ENCODE results near the gene LLGL1. TPM values are rescaled to one million over a fixed set of nuclear protein-coding genes. Genes with fewer than 3 reads are reported as not detected.

LLGL1 gene
- total RNA-seq, 1 donor from 2014 or later = 46.1 TPM

DNA sequence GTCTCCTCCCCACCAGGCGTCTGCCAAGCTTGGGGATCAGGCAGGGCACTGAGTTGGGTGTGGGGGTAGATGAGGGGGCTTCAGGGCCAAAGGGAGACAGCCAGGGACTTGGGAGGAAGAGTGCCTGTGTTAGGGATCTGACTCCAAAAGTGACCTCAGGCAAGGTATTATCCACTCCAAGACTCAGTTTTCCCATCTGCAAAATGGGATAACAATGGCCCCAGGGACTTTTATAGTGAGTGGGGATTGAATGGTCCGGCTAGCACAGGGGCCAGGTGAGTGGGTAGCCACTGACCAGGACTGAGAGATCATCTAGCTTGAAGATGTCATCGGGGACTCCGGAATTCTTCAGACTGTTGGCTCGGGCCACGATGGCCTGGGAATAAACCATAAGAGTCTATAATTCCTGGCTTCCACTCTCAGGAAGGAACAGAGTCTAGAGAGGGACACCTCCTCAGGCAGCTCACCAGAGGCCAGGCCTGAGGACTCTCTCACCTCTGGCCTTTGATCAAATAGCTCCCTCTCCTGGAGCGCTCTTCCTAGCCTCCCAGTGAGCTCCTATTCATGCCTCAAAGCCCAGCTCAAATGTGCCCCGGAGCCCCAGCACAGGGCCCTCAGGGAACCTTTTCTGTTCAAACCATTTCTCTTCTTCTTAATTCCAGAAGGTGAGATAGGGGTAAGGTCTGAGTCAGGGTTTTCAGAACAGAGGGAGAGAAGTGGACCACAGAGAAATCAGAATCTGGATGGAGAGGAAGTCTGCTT, 29.6 kb downstream of the LLGL1 start:
- H3K4me3 ChIP-seq (ENCODE audit: low read depth, low read length) = no peak overlapping the region
- no peak for DNase-seq (ENCODE audit: low read depth)
- no peak for TF ChIP-seq CTCF (conservative IDR thresholded peaks at IDR 0.05; ENCODE audit: low read depth, low read length)

DNA sequence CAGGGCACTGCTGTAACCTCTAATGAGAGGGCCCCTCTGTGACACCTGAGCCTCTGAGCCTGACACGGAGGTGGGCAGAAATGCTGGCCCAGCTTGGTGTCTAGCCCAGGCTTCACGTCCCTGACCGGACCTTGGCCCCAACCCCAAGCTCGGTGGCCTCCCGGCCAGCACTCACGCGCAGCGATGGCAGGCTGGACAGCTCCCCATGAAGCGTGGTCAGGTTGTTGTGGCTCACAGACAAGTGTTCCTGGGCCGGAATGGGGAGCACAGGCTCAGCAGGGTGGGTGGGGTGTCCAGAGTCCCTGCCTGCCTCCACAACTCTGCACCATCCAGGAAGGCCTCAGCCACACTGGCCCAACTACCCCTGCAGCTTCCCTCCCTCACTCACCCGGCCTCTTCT, 30.9 kb downstream of the LLGL1 start:
- TF ChIP-seq CTCF (conservative IDR thresholded peaks at IDR 0.05; ENCODE audit: low read depth, low read length) = no peak
- peak overlapping the region; percentile 96 for H3K4me3 ChIP-seq (ENCODE audit: low read depth, low read length)
- no peak for DNase-seq (ENCODE audit: low read depth)

GRCh38 chr17:18256776-18257175, 31.3 kb downstream of the LLGL1 start:
- no peak for DNase-seq (ENCODE audit: low read depth)
- no peak for TF ChIP-seq CTCF (conservative IDR thresholded peaks at IDR 0.05; ENCODE audit: low read depth, low read length)
- peak overlapping the region; percentile 96 for H3K4me3 ChIP-seq (ENCODE audit: low read depth, low read length)

DNA sequence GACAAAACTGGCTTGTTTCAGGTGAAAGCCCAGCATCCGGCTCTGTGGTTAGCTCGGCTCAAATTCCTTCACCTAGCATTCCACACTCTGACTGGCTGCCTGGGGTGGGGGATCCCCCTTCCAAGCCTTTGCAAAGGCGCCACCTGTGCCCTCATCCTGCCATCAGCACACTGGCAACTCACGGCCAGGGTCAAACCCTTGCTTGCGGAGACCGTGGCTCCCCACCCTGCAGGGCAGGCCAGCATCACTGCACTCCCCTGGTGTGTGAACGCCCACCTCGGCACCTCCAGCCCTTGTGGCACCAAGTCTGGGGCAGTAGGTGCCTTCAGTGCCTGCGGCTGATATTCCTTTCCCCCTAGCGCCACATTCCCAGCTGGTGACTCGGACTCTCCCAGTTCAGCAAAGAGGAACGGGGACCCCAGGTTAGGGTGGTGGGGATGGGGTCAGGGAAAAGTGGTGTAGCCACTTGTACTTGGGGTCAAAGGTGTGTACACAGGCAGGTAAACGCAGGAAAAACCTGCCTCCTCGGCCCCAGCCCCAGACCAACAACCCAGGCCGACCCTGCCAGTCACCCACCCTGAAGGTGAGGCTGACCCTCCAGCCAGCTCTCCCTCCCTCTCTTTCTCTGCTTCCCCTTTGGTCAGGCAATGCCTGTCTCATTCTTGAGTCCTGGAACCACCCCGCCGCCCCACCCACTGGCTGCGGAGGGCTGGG, 32.0 kb downstream of the LLGL1 start:
- no peak for DNase-seq (ENCODE audit: low read depth)
- peak overlapping the region; percentile 96 for H3K4me3 ChIP-seq (ENCODE audit: low read depth, low read length)
- no peak for TF ChIP-seq CTCF (conservative IDR thresholded peaks at IDR 0.05; ENCODE audit: low read depth, low read length)

- no peak for TF ChIP-seq CTCF (conservative IDR thresholded peaks at IDR 0.05; ENCODE audit: low read depth, low read length)
- H3K4me3 ChIP-seq (ENCODE audit: low read depth, low read length) = peak overlapping the region; percentile 96
- DNase-seq (ENCODE audit: low read depth) = no peak
Measured at GRCh38 chr17:18257982-18258355, 32.5 kb downstream of the LLGL1 start.

DNA sequence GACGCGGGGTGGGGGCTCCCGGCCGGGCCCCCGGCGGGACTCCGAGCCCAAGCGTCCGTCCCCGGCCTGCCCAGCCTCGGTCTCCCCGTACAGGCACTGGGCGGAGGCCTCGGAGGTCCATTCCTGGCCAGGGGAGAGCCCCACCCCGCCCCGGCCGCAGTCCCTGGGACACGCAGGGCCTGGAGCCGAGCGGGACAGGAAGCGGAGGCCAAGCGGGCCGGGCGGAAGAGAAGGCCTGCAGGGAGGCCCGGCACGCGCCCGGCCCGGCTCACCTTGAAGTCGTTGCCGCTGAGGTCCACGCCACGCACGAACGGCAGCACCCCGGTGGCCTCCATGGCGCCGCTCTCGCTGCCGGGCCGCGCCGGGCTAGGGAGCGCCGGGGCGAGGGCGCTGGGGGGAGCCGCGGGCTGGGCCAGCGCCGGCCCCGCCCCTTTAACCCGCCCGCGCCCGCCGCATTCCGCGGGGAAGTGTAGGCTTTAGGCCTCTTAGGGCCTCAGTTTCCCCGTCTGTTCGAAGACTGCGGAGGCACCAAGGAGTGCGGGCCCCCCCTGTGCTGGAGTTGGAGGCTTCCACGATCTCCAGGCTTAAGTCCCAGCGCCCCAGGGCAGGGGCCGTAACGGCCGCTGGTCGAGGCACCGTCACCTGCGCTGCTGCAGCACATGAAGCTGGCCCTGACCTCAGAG, 33.1 kb downstream of the LLGL1 start, which contains the start of gene FLII:
FLII (minus strand) TSS at position 383 of the 683 bp plus-strand sequence; CDS start at position 335, 48 bp downstream.
- DNase-seq (ENCODE audit: low read depth) = no peak
- no peak for TF ChIP-seq CTCF (conservative IDR thresholded peaks at IDR 0.05; ENCODE audit: low read depth, low read length)
- peak within 1 kb of the TSS; percentile 96 for H3K4me3 ChIP-seq (ENCODE audit: low read depth, low read length)

Measured in epithelial cell of proximal tubule (primary cell).